Tibial nerve (tissue), 4 donors: Measurements from ENCODE around the gene KDM1B.

Source experiments
- CTCF ChIP-seq, 5 experiments: fragments of 200-600 bp in 3 of 5; fragments of 450-650 bp in 2 of 5; sonication (generic) in 3 of 5; IDR thresholded peaks; one replicate each; pipeline ENCODE4 v1.5.1; 2016 to 2019; ENCODE audit warnings: antibody characterized with exemption in 5 of 5, mild to moderate bottlenecking in 3 of 5, moderate library complexity in 2 of 5
- EP300 ChIP-seq, 2 donors: sonication (generic); formaldehyde crosslinking; IDR thresholded peaks; one replicate each; pipeline ENCODE4 v1.6.1; 2017; ENCODE audit warnings: antibody characterized with exemption in 2 of 2, mild to moderate bottlenecking in 1 of 2
- POLR2A ChIP-seq, 2 donors: fragments of 450-650 bp; IDR thresholded peaks; one replicate each; pipeline ENCODE4 v1.6.1; 2017; ENCODE audit warnings: antibody characterized with exemption in 2 of 2, mild to moderate bottlenecking in 2 of 2, moderate library complexity in 2 of 2

GRCh38 chr6:18203786-18204185 lies 48.6 kb downstream of the KDM1B start:
- no peak for TF ChIP-seq CTCF (IDR thresholded peaks at IDR 0.05)
- TF ChIP-seq POLR2A (IDR thresholded peaks at IDR 0.05), result no peak
- TF ChIP-seq EP300 (IDR thresholded peaks at IDR 0.05), result no peak
